HG03108 (cell line): Measurements from ENCODE around the gene GPR4.
"Not testable (repeated sequence)": the region's sequence is repeated elsewhere in the genome, so short reads cannot be mapped to it uniquely, and the experiment has no call there.

Experiments
- ATAC-seq: cut with Tn5 transposase; IDR thresholded peaks from one replicate; pipeline ENCODE4 v1.9.1; 2021; ENCODE audit warnings: moderate library complexity; ENCODE audit not compliant: unreplicated experiment

GPR4 gene

GRCh38 chr19:45623984-45624383 lies 22.0 kb upstream of the GPR4 start:
- no peak for ATAC-seq

- no peak for ATAC-seq
Measured at GRCh38 chr19:45621976-45622503, 20.0 kb upstream of the GPR4 start.

GRCh38 chr19:45621389-45621788 lies 19.4 kb upstream of the GPR4 start:
- ATAC-seq, result no peak

GRCh38 chr19:45616704-45617017 lies 14.6 kb upstream of the GPR4 start:
- no peak for ATAC-seq

- ATAC-seq, result no peak
Measured at GRCh38 chr19:45615795-45616703, 14.0 kb upstream of the GPR4 start.

- not testable (repeated sequence) for ATAC-seq
Measured at GRCh38 chr19:45615056-45615455, 13.0 kb upstream of the GPR4 start.

GRCh38 chr19:45613926-45614725 lies 12.1 kb upstream of the GPR4 start:
- no peak for ATAC-seq

GRCh38 chr19:45608948-45609347 lies 6.9 kb upstream of the GPR4 start:
- no peak for ATAC-seq

- ATAC-seq, result no peak
Measured at GRCh38 chr19:45607071-45608029, 5.3 kb upstream of the GPR4 start.

- ATAC-seq, result no peak
Measured at GRCh38 chr19:45601115-45601514, 897 bp downstream of the GPR4 start.

- ATAC-seq, result no peak
Measured at GRCh38 chr19:45600340-45600885, 1.6 kb downstream of the GPR4 start.

- ATAC-seq, result no peak
Measured at GRCh38 chr19:45599286-45599685, 2.7 kb downstream of the GPR4 start.

- ATAC-seq, result no peak
Measured at GRCh38 chr19:45598267-45599001, 3.6 kb downstream of the GPR4 start.

GRCh38 chr19:45597425-45598111 lies 4.4 kb downstream of the GPR4 start:
- ATAC-seq, result no peak

- ATAC-seq, result no peak
Measured at GRCh38 chr19:45595814-45596213, 6.2 kb downstream of the GPR4 start.

- no peak for ATAC-seq
Measured at GRCh38 chr19:45593520-45593919, 8.5 kb downstream of the GPR4 start.

- ATAC-seq, result no peak
Measured at GRCh38 chr19:45592366-45592765, 9.6 kb downstream of the GPR4 start.

- no peak for ATAC-seq
Measured at GRCh38 chr19:45591638-45592005, 10.4 kb downstream of the GPR4 start.

GRCh38 chr19:45591004-45591637 lies 10.9 kb downstream of the GPR4 start:
- ATAC-seq, result no peak
